HEK293 (cell line): ENCODE measurements around the gene FAM217B.

Experiments
- CTCF ChIA-PET: fragments of 350-600 bp; formaldehyde crosslinking; extraction: SDS; loops from one replicate; lab custom pipeline; 2021; ENCODE audit warnings: antibody characterized with exemption; lab: Yijun Ruan, JAX
- POLR2A ChIA-PET: fragments of 300-600 bp; formaldehyde crosslinking; extraction: SDS; loops from one replicate; lab custom pipeline; 2020; ENCODE audit warnings: antibody characterized with exemption, inconsistent platforms; lab: Yijun Ruan, JAX
- H3K27ac ChIP-seq: fragments of 200-500 bp; sonication (Bioruptor generic); 2 replicates; pipeline ENCODE4 v1.5.1; 2014; ENCODE audit warnings: low read depth, low read length, control low read depth, inconsistent platforms; ENCODE audit errors: extremely low read depth
- H3K36me3 ChIP-seq, 2 experiments: fragments of 200-500 bp in 1 of 2; sonication (Bioruptor generic) in 1 of 2; 1 replicate in 1 of 2; 2 replicates in 1 of 2; pipeline ENCODE4 v1.5.1; 2014 to 2017; ENCODE audit warnings: inconsistent platforms in 2 of 2, low read length in 2 of 2; ENCODE audit not compliant: control insufficient read depth in 2 of 2, insufficient read depth in 1 of 2
- H3K4me1 ChIP-seq: fragments of 200-500 bp; sonication (Bioruptor generic); 2 replicates; pipeline ENCODE4 v1.5.1; 2014; ENCODE audit warnings: mild to moderate bottlenecking, low read length, inconsistent platforms; ENCODE audit not compliant: control insufficient read depth, insufficient read depth
- H3K4me3 ChIP-seq: 2 replicates; pipeline ENCODE4 v1.5.1; 2011; ENCODE audit warnings: low read depth, mild to moderate bottlenecking, control low read depth, low read length, moderate library complexity
- H3K9me3 ChIP-seq: fragments of 200-500 bp; sonication (Bioruptor generic); 2 replicates; pipeline ENCODE4 v1.5.1; 2014; ENCODE audit warnings: low read depth, low read length, inconsistent platforms; ENCODE audit not compliant: control insufficient read depth, insufficient read depth
- GFI1B ChIP-seq: fragments of 450-650 bp; formaldehyde crosslinking; IDR thresholded peaks from 2 replicates; pipeline ENCODE4 v1.5.1; 2016; ENCODE audit warnings: missing biosample characterization, missing genetic modification characterization
- HIC1 ChIP-seq: fragments of 450-650 bp; formaldehyde crosslinking; IDR thresholded peaks from 2 replicates; pipeline ENCODE4 v1.5.1; 2016; ENCODE audit warnings: missing biosample characterization, missing genetic modification characterization
- HOXD13 ChIP-seq: sonication (generic); formaldehyde crosslinking; IDR thresholded peaks from 2 replicates; pipeline ENCODE4 v1.8.0; 2022; ENCODE audit warnings: missing genetic modification reagents, borderline replicate concordance
- INSM2 ChIP-seq: fragments of 450-650 bp; formaldehyde crosslinking; IDR thresholded peaks from 2 replicates; pipeline ENCODE4 v1.5.1; 2016; ENCODE audit warnings: missing biosample characterization, missing genetic modification characterization
- REST ChIP-seq: fragments of 450-650 bp; formaldehyde crosslinking; IDR thresholded peaks from 2 replicates; pipeline ENCODE4 v1.5.1; 2016; ENCODE audit warnings: missing biosample characterization, missing genetic modification characterization
- SP3 ChIP-seq: fragments of 450-650 bp; formaldehyde crosslinking; IDR thresholded peaks from 2 replicates; pipeline ENCODE4 v1.5.1; 2016; ENCODE audit warnings: missing biosample characterization, missing genetic modification characterization
- ZBTB10 ChIP-seq: fragments of 450-650 bp; formaldehyde crosslinking; IDR thresholded peaks from 2 replicates; pipeline ENCODE4 v1.5.1; 2016; ENCODE audit warnings: missing biosample characterization, missing genetic modification characterization
- ZNF155 ChIP-seq: fragments of 450-650 bp; formaldehyde crosslinking; IDR thresholded peaks from 2 replicates; pipeline ENCODE4 v1.5.1; 2016; ENCODE audit warnings: missing biosample characterization, missing genetic modification characterization
- ZNF488 ChIP-seq: fragments of 450-650 bp; formaldehyde crosslinking; IDR thresholded peaks from 2 replicates; pipeline ENCODE4 v1.5.1; 2016; ENCODE audit warnings: missing biosample characterization, missing genetic modification characterization
- ZNF501 ChIP-seq: fragments of 450-650 bp; formaldehyde crosslinking; IDR thresholded peaks from 2 replicates; pipeline ENCODE4 v1.5.1; 2016; ENCODE audit warnings: missing biosample characterization, missing genetic modification characterization
- ZNF645 ChIP-seq: fragments of 450-650 bp; formaldehyde crosslinking; IDR thresholded peaks from 2 replicates; pipeline ENCODE4; 2016; ENCODE audit warnings: missing biosample characterization, missing genetic modification characterization

The FAM217B gene

GRCh38 chr20:59958626-59959025, 18.4 kb downstream of the FAM217B start:
- no peaks in the 10 kb centered on the region for H3K9me3 ChIP-seq
- ChIA-PET CTCF (interaction anchor here (1.0 kb wide), 1 partner anchor 252 kb away, joined by 4 read pairs; no protein-coding TSS in a partner anchor), POLR2A (interaction anchor here (0.7 kb wide), 1 partner anchor 19 kb away, joined by 3 read pairs; the partner anchor contains the start of genes FAM217B and PPP1R3D)
- no peak overlapping the region for H3K4me3 ChIP-seq
- peaks cover 3% of the 10 kb centered on the region; the same call in 1 of the 2 replicates for H3K4me1 ChIP-seq
- no peak overlapping the region for H3K27ac ChIP-seq
- TF ChIP-seq SP3 (tag by site-specific recombination) (no peak), ZNF645 (tag by site-specific recombination) (no peak), HIC1 (tag by site-specific recombination) (no peak)
- H3K36me3 ChIP-seq, result no peaks in the 10 kb centered on the region

GRCh38 chr20:59961423-59961822, 21.2 kb downstream of the FAM217B start:
- ChIA-PET POLR2A (no interaction called here), CTCF (interaction anchor here (0.7 to 0.8 kb wide), 2 partner anchors 9 to 83 kb away, joined by 3 read pairs; no protein-coding TSS in a partner anchor)
- Histone ChIP-seq H3K9me3 (no peaks in the 10 kb centered on the region), H3K27ac (no peak overlapping the region), H3K36me3 (no peaks in the 10 kb centered on the region), H3K4me3 (no peak overlapping the region), H3K4me1 (peaks cover 3% of the 10 kb centered on the region; the same call in 1 of the 2 replicates)
- TF ChIP-seq INSM2 (tag by site-specific recombination) (no peak), ZNF155 (no peak), GFI1B (tag by site-specific recombination) (no peak), REST (tag by site-specific recombination) (no peak), ZNF488 (tag by site-specific recombination) (no peak), HOXD13 (CRISPR knock-in tag) (no peak), ZBTB10 (tag by site-specific recombination) (no peak), ZNF501 (tag by site-specific recombination) (no peak)
